H1 (cell line): ENCODE results near the gene ATP6V1G1. TPM values are rescaled to one million over a fixed set of nuclear protein-coding genes. Genes with fewer than 3 reads are reported as not detected.

ENCODE experiments used
- EP300 ChIP-seq, 2 experiments: IDR thresholded peaks; 1 replicate in 1 of 2; 2 replicates in 1 of 2; pipeline ENCODE4 v1.6.1; 2011 to 2012; ENCODE audit warnings: low read depth in 2 of 2, low read length in 2 of 2, mild to moderate bottlenecking in 2 of 2, borderline replicate concordance in 1 of 2, inconsistent platforms in 1 of 2, moderate library complexity in 1 of 2
- FOSL1 ChIP-seq: IDR thresholded peaks from 2 replicates; pipeline ENCODE4 v1.6.1; 2011; ENCODE audit warnings: mild to moderate bottlenecking, low read depth, low read length, moderate library complexity; ENCODE audit not compliant: insufficient read depth
- MAX ChIP-seq: IDR thresholded peaks from 2 replicates; pipeline ENCODE4 v1.6.1; 2012; ENCODE audit warnings: inconsistent platforms
- PHF8 ChIP-seq: fragments of 200-600 bp; sonication (generic); conservative IDR thresholded peaks from 2 replicates; pipeline ENCODE4 v1.7.1; 2012; ENCODE audit warnings: low read depth, mild to moderate bottlenecking, inconsistent platforms, low read length, moderate library complexity
- POLR2A ChIP-seq, 2 experiments: IDR thresholded peaks; 1 replicate in 1 of 2; 2 replicates in 1 of 2; pipeline ENCODE4 v1.6.1; 2011; ENCODE audit warnings: low read depth in 2 of 2, low read length in 2 of 2, mild to moderate bottlenecking in 2 of 2; ENCODE audit errors: control extremely low read depth in 1 of 2
- RBBP5 ChIP-seq: IDR thresholded peaks from 2 replicates; pipeline ENCODE4 v1.7.1; 2012; ENCODE audit warnings: low read depth, mild to moderate bottlenecking, inconsistent platforms, low read length, moderate library complexity, borderline replicate concordance
- TAF1 ChIP-seq: IDR thresholded peaks from 2 replicates; pipeline ENCODE4 v1.6.1; 2011; ENCODE audit warnings: mild to moderate bottlenecking, low read depth, low read length
- polyA plus RNA-seq, 7 experiments: library from polyadenylated mRNA; depleted of rRNA in 3 of 7; stranded (reverse) in 5 of 7; unstranded in 2 of 7; fragments of >200 nt in 5 of 7; fragments of 200-250 nt in 2 of 7; gene quantifications; 1 replicate in 5 of 7; 2 replicates in 1 of 7; 4 replicates in 1 of 7; pipeline versions ENCODE4 v1.2.1 to v1.2.3, GENCODE V29; 2011 to 2013; ENCODE audit warnings: missing spikeins in 2 of 7, mixed read lengths in 2 of 7
- total RNA-seq: library from RNA; stranded (reverse); fragmentation: NEBNext Ultra II Directional; extraction: Animal tissue kit (Norgen Biotek cat#: 25700); gene quantifications from 2 replicates; pipeline ENCODE4 v1.2.1, GENCODE V29; 2021

ATP6V1G1 gene
- total and polyA plus RNA-seq, 2 of the 8 experiments (the other 6 are each of a cell fraction or from before 2014, with no cell fraction given), result 112 to 124 TPM

GRCh38 chr9:114643001-114643400 is 55.4 kb downstream of the ATP6V1G1 start (continued):
- TF ChIP-seq POLR2A (IDR thresholded peaks at IDR 0.05; ENCODE audit: control extremely low read depth in 1 of 2, low read depth in 2 of 2, low read length in 2 of 2) (no peak), TAF1 (no peak), PHF8 (no peak), FOSL1 (no peak), RBBP5 (no peak), MAX (no peak), EP300 (IDR thresholded peaks at IDR 0.05; ENCODE audit: borderline replicate concordance in 1 of 2, low read depth in 2 of 2, low read length in 2 of 2) (no peak)
